Activated naive CD8-positive, alpha-beta T cell treated with anti-CD3 and anti-CD28 coated beads, Interleukin-2, amount 50 U/mL, for 24 hours (primary cell): ENCODE results near the gene CNTN5.

Experiments
- ATAC-seq: fragments of 150-1000 bp; cut with Tn5 transposase; one replicate; pipeline ENCODE4 v1.10.0; 2021
- DNase-seq: peaks from one replicate; pipeline ENCODE4 v3.0.0; 2021
- H3K27ac Mint-ChIP-seq: one replicate; pipeline ENCODE4 v1.8.0; 2021; ENCODE audit warnings: mild to moderate bottlenecking, mixed read lengths
- H3K27me3 Mint-ChIP-seq: one replicate; pipeline ENCODE4 v1.8.0; 2021; ENCODE audit warnings: mixed read lengths
- H3K36me3 Mint-ChIP-seq: one replicate; pipeline ENCODE4 v1.8.0; 2021; ENCODE audit warnings: low read depth, mixed read lengths
- H3K4me1 Mint-ChIP-seq: one replicate; pipeline ENCODE4 v1.8.0; 2021; ENCODE audit warnings: mixed read lengths
- H3K4me3 Mint-ChIP-seq: one replicate; pipeline ENCODE4 v1.8.0; 2021; ENCODE audit warnings: mild to moderate bottlenecking, moderate library complexity, mixed read lengths
- H3K9me3 Mint-ChIP-seq: one replicate; pipeline ENCODE4 v1.8.0; 2021; ENCODE audit warnings: mixed read lengths

Gene CNTN5

DNA sequence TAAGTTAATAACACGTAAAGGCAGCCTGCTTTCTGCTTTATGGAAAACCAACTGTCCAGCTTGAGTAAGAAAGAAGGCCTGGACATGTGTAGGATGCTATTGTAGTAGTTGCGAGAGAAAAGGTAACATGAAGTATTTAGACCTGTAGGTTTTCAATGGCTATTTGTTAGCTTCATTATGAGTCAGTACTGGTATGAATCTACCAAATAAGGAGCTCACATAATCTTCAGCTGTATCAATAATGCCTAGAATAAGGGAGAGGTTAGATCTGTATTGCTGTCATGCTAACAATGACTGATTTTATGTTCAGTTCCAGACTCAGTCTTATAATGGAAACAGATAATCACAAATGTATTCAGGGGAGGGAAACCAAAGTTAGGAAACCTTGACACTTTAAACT lies 550.3 kb downstream of the CNTN5 start:
- no peaks in the 10 kb centered on the region for H3K36me3 Mint-ChIP-seq
- ATAC-seq (no peak), DNase-seq (no peak)
- H3K27ac Mint-ChIP-seq, result no peak overlapping the region
- H3K4me3 Mint-ChIP-seq, result no peak overlapping the region
- H3K27me3 Mint-ChIP-seq, result no peaks in the 10 kb centered on the region
- peaks cover 12% of the 10 kb centered on the region for H3K9me3 Mint-ChIP-seq
- H3K4me1 Mint-ChIP-seq, result no peaks in the 10 kb centered on the region

DNA sequence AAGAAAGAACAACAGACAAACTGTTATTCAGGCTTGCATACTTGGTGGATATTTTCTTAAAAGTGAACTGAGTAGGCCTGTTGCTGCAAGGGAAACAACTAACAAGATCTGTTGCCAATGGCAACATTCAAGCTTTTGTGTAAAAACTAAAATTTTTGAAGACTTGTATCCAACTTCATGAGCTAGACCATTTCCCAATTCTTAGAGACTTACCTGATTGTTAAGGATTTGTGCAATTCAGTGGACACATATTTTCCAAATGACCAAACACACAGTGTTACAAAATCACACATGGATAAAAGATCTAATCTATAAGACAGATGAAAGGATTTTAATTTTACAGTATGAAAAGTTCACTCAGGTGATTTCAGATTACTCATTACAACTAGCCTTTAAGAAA lies 564.1 kb downstream of the CNTN5 start:
- DNase-seq (no peak), ATAC-seq (no peak)
- H3K36me3 Mint-ChIP-seq, result no peaks in the 10 kb centered on the region
- no peaks in the 10 kb centered on the region for H3K4me1 Mint-ChIP-seq
- H3K27ac Mint-ChIP-seq, result no peak overlapping the region
- H3K4me3 Mint-ChIP-seq, result no peak overlapping the region
- H3K9me3 Mint-ChIP-seq, result peaks cover 9% of the 10 kb centered on the region
- H3K27me3 Mint-ChIP-seq, result no peaks in the 10 kb centered on the region

GRCh38 chr11:99585606-99586005 lies 564.9 kb downstream of the CNTN5 start:
- DNase-seq (no peak), ATAC-seq (no peak)
- Mint-ChIP-seq H3K4me1 (no peaks in the 10 kb centered on the region), H3K4me3 (no peak overlapping the region), H3K36me3 (no peaks in the 10 kb centered on the region), H3K27me3 (no peaks in the 10 kb centered on the region), H3K27ac (no peak overlapping the region), H3K9me3 (peaks cover 9% of the 10 kb centered on the region)

DNA sequence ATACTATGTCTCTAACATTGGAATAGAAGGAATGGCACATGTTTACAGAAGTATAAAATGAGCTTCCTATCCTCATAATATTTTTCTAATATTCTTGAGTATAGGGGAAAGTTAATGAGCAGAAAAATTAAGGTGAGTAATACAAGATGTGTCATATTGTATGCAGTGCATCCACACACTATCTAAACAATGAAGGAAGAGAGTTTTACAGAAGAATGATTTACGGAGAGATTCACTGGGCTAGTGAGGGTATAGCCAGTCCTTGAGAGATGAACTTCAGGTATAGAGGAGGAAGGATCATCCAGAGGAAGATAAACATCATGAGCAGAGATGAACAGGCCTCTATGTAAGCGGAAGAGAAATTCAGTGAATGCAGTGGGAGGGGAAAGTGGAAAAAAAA lies 569.0 kb downstream of the CNTN5 start:
- Mint-ChIP-seq H3K27ac (no peak overlapping the region), H3K36me3 (no peaks in the 10 kb centered on the region), H3K9me3 (peaks cover 14% of the 10 kb centered on the region), H3K4me3 (no peak overlapping the region), H3K4me1 (no peaks in the 10 kb centered on the region), H3K27me3 (no peaks in the 10 kb centered on the region)
- DNase-seq, result no peak
- ATAC-seq, result no peak

DNA sequence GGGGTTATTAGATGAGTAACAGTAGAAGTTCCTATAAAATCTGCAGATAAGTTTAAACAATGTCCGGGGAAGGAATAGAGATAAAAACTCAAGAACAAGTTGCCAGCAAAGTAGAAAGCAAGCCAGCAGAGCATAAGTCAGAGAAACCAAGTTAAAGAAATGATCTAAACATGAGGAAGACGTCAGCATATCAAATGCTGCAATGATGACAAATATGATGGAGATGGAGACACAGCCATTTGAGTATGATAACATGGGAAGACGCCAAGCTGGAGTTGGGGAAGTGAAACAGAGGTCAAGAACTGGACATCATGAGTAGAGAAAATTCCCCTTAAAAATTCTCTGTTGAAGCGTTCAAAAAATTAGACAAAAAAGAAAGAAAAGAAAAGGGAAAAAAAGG lies 571.5 kb downstream of the CNTN5 start:
- H3K4me3 Mint-ChIP-seq, result no peak overlapping the region
- no peaks in the 10 kb centered on the region for H3K36me3 Mint-ChIP-seq
- H3K4me1 Mint-ChIP-seq, result no peaks in the 10 kb centered on the region
- ATAC-seq, result no peak
- no peak for DNase-seq
- no peaks in the 10 kb centered on the region for H3K27me3 Mint-ChIP-seq
- H3K9me3 Mint-ChIP-seq, result peaks cover 11% of the 10 kb centered on the region
- no peak overlapping the region for H3K27ac Mint-ChIP-seq

DNA sequence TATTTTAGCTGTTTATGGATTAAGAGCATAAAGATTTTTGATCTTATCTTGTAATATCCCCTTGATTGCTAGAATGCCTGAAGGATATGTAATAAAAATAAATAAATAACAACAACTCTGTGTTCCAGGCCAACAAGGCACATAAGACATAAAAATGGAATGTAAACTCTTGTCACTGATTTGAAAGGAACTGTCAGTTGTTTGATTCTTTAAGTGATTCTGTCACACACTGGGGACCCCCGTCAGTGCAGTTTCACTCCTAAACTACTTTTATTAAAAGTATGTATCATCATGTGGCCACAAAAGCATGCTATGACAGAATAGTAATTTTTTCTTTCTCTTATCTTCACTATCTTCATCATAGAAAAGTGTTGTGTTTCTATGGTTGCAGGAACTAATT lies 572.4 kb downstream of the CNTN5 start:
- Mint-ChIP-seq H3K27ac (no peak overlapping the region), H3K36me3 (no peaks in the 10 kb centered on the region), H3K4me1 (no peaks in the 10 kb centered on the region), H3K27me3 (no peaks in the 10 kb centered on the region), H3K9me3 (peaks cover 11% of the 10 kb centered on the region), H3K4me3 (no peak overlapping the region)
- no peak for ATAC-seq
- no peak for DNase-seq

GRCh38 chr11:99601179-99601578 lies 580.4 kb downstream of the CNTN5 start:
- no peaks in the 10 kb centered on the region for H3K4me1 Mint-ChIP-seq
- ATAC-seq, result no peak

DNA sequence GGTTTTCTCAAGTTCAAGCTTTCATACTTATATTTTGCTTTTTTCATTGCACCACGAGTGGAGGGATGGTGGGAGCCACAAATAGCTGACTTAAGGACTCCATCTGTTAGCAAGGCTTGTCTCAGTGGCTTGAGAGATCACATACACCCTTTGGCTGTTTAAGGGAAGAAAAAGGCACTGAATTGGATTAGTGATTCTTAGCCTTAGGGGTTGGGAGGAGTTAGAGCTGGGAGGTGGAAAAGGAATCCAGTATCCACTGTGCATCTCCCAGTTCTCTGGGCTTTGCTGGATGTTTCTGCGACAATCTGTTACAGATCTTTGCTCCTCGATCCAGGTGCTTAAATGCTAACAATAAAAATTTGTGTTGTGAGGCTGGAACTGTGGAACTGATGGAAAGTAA lies 593.6 kb downstream of the CNTN5 start:
- no peak overlapping the region for H3K4me3 Mint-ChIP-seq
- DNase-seq, result no peak
- ATAC-seq, result no peak
- H3K27ac Mint-ChIP-seq, result no peak overlapping the region
- no peaks in the 10 kb centered on the region for H3K36me3 Mint-ChIP-seq
- H3K4me1 Mint-ChIP-seq, result no peaks in the 10 kb centered on the region
- H3K27me3 Mint-ChIP-seq, result no peaks in the 10 kb centered on the region
- H3K9me3 Mint-ChIP-seq, result peaks cover 19% of the 10 kb centered on the region

More at GRCh38 chr11:99601179-99601578, 580.4 kb downstream of the CNTN5 start:
- no peak for DNase-seq
- Mint-ChIP-seq H3K9me3 (peaks cover 13% of the 10 kb centered on the region), H3K27ac (no peak overlapping the region), H3K36me3 (no peaks in the 10 kb centered on the region), H3K4me3 (no peak overlapping the region), H3K27me3 (no peaks in the 10 kb centered on the region)

- H3K27ac Mint-ChIP-seq, result no peak overlapping the region
- ATAC-seq (no peak), DNase-seq (no peak)
- no peaks in the 10 kb centered on the region for H3K36me3 Mint-ChIP-seq
- no peaks in the 10 kb centered on the region for H3K27me3 Mint-ChIP-seq
- H3K9me3 Mint-ChIP-seq, result peaks cover 12% of the 10 kb centered on the region
- no peak overlapping the region for H3K4me3 Mint-ChIP-seq
- H3K4me1 Mint-ChIP-seq, result no peaks in the 10 kb centered on the region
Observed at GRCh38 chr11:99630629-99631028, 609.9 kb downstream of the CNTN5 start.

DNA sequence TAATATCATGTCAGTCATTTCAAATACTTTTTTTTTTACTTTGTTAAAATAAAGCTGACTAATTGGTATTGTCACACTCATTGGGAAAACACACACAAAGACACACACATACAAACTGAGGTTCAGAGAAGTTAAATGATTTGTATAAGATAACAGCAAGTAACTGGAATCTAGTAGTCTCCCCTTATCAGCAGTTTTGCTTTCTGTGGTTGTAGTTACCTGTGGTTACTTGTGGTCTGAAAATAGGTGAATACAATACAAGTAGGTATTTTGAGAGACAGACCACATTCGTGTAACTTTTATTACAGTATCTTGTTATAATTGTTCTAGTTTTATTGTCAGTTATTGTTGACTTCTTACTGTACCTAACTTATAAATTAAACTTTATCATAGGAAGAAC lies 610.9 kb downstream of the CNTN5 start:
- Mint-ChIP-seq H3K36me3 (no peaks in the 10 kb centered on the region), H3K4me1 (no peaks in the 10 kb centered on the region), H3K4me3 (no peak overlapping the region), H3K27ac (no peak overlapping the region), H3K9me3 (peaks cover 12% of the 10 kb centered on the region), H3K27me3 (no peaks in the 10 kb centered on the region)
- DNase-seq (no peak), ATAC-seq (no peak)

- Mint-ChIP-seq H3K4me1 (no peaks in the 10 kb centered on the region), H3K27ac (no peak overlapping the region), H3K27me3 (no peaks in the 10 kb centered on the region), H3K36me3 (no peaks in the 10 kb centered on the region), H3K9me3 (peaks cover 15% of the 10 kb centered on the region), H3K4me3 (no peak overlapping the region)
- ATAC-seq (no peak), DNase-seq (no peak)
Observed at GRCh38 chr11:99632969-99633368, 612.2 kb downstream of the CNTN5 start.

GRCh38 chr11:99634581-99634980 lies 613.8 kb downstream of the CNTN5 start:
- H3K4me3 Mint-ChIP-seq, result no peak overlapping the region

DNA sequence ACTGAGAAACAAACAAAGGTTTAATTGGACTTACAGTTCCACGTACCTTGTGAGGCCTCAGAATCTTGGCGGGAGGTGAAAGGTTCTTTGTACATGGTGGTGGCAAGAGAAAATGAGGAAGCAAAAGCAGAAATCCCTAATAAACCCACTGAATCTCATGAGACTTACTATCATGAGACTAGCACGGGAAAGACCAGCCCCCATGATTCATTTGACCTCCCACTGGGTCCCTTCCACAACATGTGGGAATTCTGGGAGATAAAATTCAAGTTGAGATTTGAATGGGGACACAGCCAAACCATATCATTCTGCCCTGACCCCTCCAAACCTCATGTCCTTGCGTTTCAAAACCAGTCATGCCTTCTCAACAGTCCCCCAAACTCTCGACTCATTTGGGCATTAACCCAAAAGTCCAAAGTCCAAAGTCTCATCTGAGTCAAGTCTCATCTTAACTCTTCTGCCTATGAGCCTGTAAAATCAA lies 617.4 kb downstream of the CNTN5 start:
- Mint-ChIP-seq H3K9me3 (peaks cover 28% of the 10 kb centered on the region), H3K27ac (no peak overlapping the region), H3K36me3 (no peaks in the 10 kb centered on the region), H3K4me3 (no peak overlapping the region), H3K27me3 (no peaks in the 10 kb centered on the region), H3K4me1 (no peaks in the 10 kb centered on the region)
- ATAC-seq, result no peak
- DNase-seq, result no peak

More at GRCh38 chr11:99634581-99634980, 613.8 kb downstream of the CNTN5 start:
- H3K27ac Mint-ChIP-seq, result no peak overlapping the region
- H3K9me3 Mint-ChIP-seq, result peaks cover 16% of the 10 kb centered on the region
- no peak for ATAC-seq
- no peaks in the 10 kb centered on the region for H3K36me3 Mint-ChIP-seq
- H3K27me3 Mint-ChIP-seq, result no peaks in the 10 kb centered on the region
- no peaks in the 10 kb centered on the region for H3K4me1 Mint-ChIP-seq
- DNase-seq, result no peak

DNA sequence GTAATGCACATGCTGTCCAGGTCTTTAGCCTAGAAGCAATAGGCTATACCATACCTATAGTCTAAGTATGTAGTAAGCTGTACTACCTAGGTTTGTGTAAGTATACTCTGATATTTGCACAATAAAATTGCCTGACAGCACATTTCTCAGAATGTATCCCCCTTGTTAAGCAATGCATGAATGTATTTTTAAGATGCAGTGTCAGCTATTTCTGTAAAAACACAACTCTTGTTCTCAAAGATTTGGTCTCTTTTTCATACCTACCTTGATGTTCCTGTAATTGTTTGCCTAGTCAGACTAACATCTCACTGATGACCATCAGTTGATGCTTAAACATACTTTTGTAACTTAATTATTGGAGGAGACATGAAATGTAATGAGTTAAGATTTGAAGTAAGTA lies 619.9 kb downstream of the CNTN5 start:
- no peak overlapping the region for H3K4me3 Mint-ChIP-seq

DNA sequence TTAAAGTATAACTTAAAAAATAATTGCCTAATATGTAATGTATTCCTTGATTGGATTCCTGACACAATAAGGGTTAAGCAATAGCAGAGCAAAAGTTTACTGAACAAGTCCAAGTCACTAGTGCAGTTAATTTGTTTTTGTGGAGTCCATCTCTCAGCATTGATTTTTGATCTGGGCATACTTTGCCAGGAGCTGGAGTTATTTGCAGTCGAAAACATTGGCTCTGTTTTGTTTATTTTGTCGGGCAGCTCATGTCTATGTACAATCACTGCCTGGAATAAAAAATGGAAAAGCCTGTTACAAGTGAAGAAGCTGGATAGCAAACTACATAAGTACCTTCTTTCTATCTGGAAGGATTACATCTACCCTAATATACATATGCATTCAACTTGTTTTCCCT lies 625.2 kb downstream of the CNTN5 start:
- H3K9me3 Mint-ChIP-seq, result peaks cover 8% of the 10 kb centered on the region
- DNase-seq, result no peak
- no peaks in the 10 kb centered on the region for H3K4me1 Mint-ChIP-seq
- no peak for ATAC-seq
- H3K36me3 Mint-ChIP-seq, result no peaks in the 10 kb centered on the region
- H3K4me3 Mint-ChIP-seq, result no peak overlapping the region
- no peaks in the 10 kb centered on the region for H3K27me3 Mint-ChIP-seq
- no peak overlapping the region for H3K27ac Mint-ChIP-seq

More for the DNA sequence above, 619.9 kb downstream of the CNTN5 start:
- Mint-ChIP-seq H3K27me3 (no peaks in the 10 kb centered on the region), H3K27ac (no peak overlapping the region), H3K9me3 (peaks cover 16% of the 10 kb centered on the region), H3K4me1 (no peaks in the 10 kb centered on the region), H3K36me3 (no peaks in the 10 kb centered on the region)
- ATAC-seq, result no peak
- no peak for DNase-seq

- no peak for DNase-seq
- Mint-ChIP-seq H3K36me3 (no peaks in the 10 kb centered on the region), H3K27ac (no peak overlapping the region), H3K9me3 (peaks cover 18% of the 10 kb centered on the region), H3K27me3 (no peaks in the 10 kb centered on the region), H3K4me3 (no peak overlapping the region), H3K4me1 (no peaks in the 10 kb centered on the region)
- ATAC-seq, result no peak
Observed at GRCh38 chr11:99670067-99670676, 649.4 kb downstream of the CNTN5 start.
